ENCODE data around the gene FNDC3B. TPM values are rescaled to one million over a fixed set of nuclear protein-coding genes. Genes with fewer than 3 reads are reported as not detected.

FNDC3B gene
- total RNA-seq, 1 donor from 2014 or later, result 160 TPM

DNA sequence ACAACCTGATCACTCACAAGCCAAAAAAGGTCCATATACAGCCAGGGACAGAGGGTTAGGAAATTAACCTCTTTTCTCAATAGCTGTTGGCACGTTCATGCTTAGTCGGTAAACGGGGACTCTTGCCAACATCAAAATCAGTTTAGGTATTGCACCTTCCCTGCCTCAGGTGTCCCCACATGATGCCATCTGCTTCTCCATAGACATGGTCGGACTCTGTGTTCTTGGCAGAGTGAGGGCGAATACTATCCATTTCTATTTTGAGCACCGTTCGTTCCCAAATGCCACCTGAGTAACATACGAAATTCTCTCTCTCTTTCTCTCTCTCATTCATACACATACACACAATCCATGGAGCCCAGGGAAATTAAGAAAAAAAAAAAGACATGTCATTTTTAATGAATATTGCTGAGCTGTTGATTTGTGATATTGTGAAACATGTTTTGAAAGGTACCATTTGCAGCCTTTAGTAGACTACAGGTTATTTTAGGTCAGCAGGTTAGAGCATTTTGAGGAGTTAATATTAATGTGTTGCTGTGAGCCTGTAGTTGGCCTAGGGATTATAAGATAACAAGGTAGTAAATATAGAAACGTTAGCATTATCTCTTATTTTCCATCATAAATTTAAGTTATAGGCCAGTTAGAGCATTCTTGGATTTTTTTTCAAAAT lies 330.3 kb downstream of the FNDC3B start:
- intact Hi-C loops (cut with DNase I), result no loop called here
- no peaks in the 10 kb centered on the region for H3K9me3 ChIP-seq
- no peak for ATAC-seq
- TF ChIP-seq, protein P1, sequence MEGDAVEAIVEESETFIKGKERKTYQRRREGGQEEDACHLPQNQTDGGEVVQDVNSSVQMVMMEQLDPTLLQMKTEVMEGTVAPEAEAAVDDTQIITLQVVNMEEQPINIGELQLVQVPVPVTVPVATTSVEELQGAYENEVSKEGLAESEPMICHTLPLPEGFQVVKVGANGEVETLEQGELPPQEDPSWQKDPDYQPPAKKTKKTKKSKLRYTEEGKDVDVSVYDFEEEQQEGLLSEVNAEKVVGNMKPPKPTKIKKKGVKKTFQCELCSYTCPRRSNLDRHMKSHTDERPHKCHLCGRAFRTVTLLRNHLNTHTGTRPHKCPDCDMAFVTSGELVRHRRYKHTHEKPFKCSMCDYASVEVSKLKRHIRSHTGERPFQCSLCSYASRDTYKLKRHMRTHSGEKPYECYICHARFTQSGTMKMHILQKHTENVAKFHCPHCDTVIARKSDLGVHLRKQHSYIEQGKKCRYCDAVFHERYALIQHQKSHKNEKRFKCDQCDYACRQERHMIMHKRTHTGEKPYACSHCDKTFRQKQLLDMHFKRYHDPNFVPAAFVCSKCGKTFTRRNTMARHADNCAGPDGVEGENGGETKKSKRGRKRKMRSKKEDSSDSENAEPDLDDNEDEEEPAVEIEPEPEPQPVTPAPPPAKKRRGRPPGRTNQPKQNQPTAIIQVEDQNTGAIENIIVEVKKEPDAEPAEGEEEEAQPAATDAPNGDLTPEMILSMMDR (IDR thresholded peaks at IDR 0.05), result no peak
- H3K4me1 ChIP-seq, result no peaks in the 10 kb centered on the region
- no peak for DNase-seq
- H3K4me3 ChIP-seq, result no peak overlapping the region
- no peak overlapping the region for H3K27ac ChIP-seq
- peaks cover 68% of the 10 kb centered on the region for H3K36me3 ChIP-seq
- no peaks in the 10 kb centered on the region for H3K27me3 ChIP-seq

DNA sequence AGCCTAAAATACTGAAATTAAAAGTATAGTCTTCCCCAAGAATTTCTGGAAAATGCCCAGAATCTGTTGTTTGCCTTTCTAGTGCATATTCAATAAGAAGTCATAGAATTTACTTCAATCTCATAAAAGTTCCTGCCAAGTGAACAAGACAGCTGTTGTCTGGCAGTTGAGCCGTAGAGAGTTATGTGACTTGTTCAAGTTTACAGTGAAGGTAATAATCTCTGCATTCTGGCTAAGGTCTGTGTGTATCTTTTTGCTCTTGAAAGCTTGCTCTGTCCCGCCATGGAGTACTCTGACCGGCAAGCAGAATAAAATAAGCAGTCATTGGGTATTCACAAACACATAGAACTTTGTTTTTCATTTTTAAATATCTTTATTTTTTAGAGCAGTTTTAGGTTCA lies 331.0 kb downstream of the FNDC3B start:
- no peak overlapping the region for H3K27ac ChIP-seq
- peaks cover 67% of the 10 kb centered on the region for H3K36me3 ChIP-seq
- no peaks in the 10 kb centered on the region for H3K4me1 ChIP-seq
- intact Hi-C loops (cut with DNase I), result no loop called here
- ATAC-seq, result no peak
- H3K27me3 ChIP-seq, result no peaks in the 10 kb centered on the region
- TF ChIP-seq, protein P1 (IDR thresholded peaks at IDR 0.05), result no peak
- no peak for DNase-seq
- H3K9me3 ChIP-seq, result no peaks in the 10 kb centered on the region
- no peak overlapping the region for H3K4me3 ChIP-seq

DNA sequence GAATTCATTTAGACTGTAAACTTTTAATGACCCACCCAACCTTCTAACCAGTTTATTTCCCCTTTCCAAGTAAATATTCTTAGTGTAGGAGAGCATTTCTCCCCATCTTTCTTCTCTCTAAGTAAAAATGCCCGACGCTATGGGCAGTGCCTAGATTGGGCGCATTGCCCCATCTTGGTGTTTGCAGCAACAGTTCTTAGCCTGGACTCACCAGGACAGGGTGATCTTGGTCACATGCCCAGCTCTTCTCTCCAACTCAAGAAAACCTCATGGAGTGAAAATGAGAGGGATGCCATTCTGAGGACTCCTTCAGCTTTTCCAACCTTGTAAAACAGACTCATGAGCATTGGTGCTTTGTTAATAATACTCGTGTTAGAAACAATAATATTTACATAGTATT lies 332.2 kb downstream of the FNDC3B start:
- ATAC-seq, result no peak

DNA sequence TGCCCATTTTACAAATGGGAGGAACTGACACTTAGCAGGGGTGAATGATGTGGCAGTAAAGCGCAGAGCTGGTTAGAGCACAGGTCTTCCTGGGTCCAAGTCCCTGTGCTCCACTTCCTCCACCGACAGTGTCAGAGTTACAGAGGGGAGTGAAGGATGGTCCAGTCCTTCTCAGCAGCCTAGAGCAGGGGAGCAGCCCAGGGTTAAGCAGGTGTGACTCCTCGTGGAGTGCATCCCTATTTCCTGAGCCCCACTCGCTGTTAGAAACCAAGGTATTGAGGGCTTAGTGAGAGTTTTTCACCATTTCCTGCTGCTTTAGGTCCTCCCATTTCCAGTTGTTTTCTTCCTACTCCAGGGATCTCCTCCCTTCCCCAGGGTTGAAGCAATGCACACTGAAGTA lies 333.5 kb downstream of the FNDC3B start:
- Histone ChIP-seq H3K4me1 (no peaks in the 10 kb centered on the region), H3K9me3 (no peaks in the 10 kb centered on the region), H3K27me3 (no peaks in the 10 kb centered on the region), H3K36me3 (peaks cover 55% of the 10 kb centered on the region), H3K4me3 (no peak overlapping the region), H3K27ac (no peak overlapping the region)
- DNase-seq, result no peak
- intact Hi-C loops (cut with DNase I), result no loop called here
- TF ChIP-seq, protein P1 (IDR thresholded peaks at IDR 0.05), result no peak
- ATAC-seq, result no peak

More for the DNA sequence above, 332.2 kb downstream of the FNDC3B start:
- DNase-seq, result no peak
- Histone ChIP-seq H3K9me3 (no peaks in the 10 kb centered on the region), H3K36me3 (peaks cover 56% of the 10 kb centered on the region), H3K4me1 (no peaks in the 10 kb centered on the region), H3K27me3 (no peaks in the 10 kb centered on the region), H3K27ac (no peak overlapping the region), H3K4me3 (no peak overlapping the region)
- intact Hi-C loops (cut with DNase I), result no loop called here
- TF ChIP-seq, protein P1 (IDR thresholded peaks at IDR 0.05), result no peak

DNA sequence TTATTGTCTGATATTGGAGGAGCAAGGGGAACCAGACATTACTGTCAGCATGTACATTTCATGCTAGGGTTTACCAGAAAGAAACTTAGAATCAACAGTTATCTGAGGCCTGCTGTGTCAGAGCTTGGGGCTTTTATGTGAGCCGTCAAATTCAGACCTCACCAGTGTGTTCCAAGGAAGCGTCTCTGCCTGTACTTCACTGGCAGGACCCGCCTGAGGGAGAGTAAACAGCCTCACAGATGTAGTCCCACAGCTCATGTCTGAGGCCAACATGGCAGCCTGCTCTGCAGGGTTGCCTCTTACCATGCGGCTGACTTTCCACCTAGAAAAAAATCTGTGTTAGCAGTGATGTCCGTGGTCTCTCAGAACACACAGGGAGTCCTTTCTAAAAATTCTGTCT lies 334.5 kb downstream of the FNDC3B start:
- intact Hi-C loops (cut with DNase I), result no loop called here
- H3K4me3 ChIP-seq, result no peak overlapping the region
- DNase-seq, result no peak
- H3K27ac ChIP-seq, result no peak overlapping the region
- peaks cover 59% of the 10 kb centered on the region for H3K36me3 ChIP-seq
- ATAC-seq, result no peak
- TF ChIP-seq, protein P1 (IDR thresholded peaks at IDR 0.05), result no peak
- no peaks in the 10 kb centered on the region for H3K9me3 ChIP-seq
- no peaks in the 10 kb centered on the region for H3K4me1 ChIP-seq
- no peaks in the 10 kb centered on the region for H3K27me3 ChIP-seq

All from upper lobe of right lung (tissue), 1 donor.